ENCODE results near the gene CHID1. TPM values are rescaled to one million over a fixed set of nuclear protein-coding genes. Genes with fewer than 3 reads are reported as not detected.

CHID1 gene
- total and polyA plus RNA-seq, 2 donors (not counting 1 experiment from before 2014, with no cell fraction given) = 31.0 to 68.1 TPM

DNA sequence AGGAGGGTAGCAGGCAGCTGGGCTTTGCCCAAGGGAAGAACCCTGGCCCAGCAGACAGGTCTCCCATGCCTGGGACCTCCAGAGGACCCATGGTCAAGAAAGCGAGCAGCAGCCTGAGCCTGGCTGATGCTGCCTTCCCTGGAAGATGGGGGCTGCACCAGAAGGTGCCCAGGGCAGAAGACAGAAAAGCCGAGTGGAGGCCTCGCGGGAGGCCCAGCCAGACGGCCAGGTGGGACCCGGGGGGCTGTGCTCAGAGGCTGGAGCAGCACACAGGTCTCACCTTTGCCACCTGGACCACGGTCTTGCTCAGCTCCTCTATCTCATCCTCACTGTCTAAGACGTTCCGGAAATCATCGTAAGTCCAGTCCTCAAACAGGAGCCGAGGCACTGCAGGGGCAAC, 10.9 kb downstream of the CHID1 start:
- peaks cover 13% of the 10 kb centered on the region for H4K20me1 ChIP-seq (ENCODE audit: control insufficient read depth, insufficient read depth, low read length, poor library complexity, severe bottlenecking)
- Mint-ChIP-seq H3K4me1 (no peaks in the 10 kb centered on the region), H3K4me3 (no peak overlapping the region), H3K27me3 (no peaks in the 10 kb centered on the region), H3K9me3 (ENCODE audit: insufficient read depth) (no peaks in the 10 kb centered on the region), H3K27ac (no peak overlapping the region)
- H3K79me2 ChIP-seq (ENCODE audit: control insufficient read depth, insufficient read depth, low read length) = peaks cover 13% of the 10 kb centered on the region
- ChIA-PET CTCF (no interaction called here), POLR2A (no interaction called here)
- no peak for TF ChIP-seq EZH2 (IDR thresholded peaks at IDR 0.05; ENCODE audit: borderline replicate concordance, insufficient read depth, low read depth, low read length, poor library complexity, severe bottlenecking)
- TF ChIP-seq, protein P1, sequence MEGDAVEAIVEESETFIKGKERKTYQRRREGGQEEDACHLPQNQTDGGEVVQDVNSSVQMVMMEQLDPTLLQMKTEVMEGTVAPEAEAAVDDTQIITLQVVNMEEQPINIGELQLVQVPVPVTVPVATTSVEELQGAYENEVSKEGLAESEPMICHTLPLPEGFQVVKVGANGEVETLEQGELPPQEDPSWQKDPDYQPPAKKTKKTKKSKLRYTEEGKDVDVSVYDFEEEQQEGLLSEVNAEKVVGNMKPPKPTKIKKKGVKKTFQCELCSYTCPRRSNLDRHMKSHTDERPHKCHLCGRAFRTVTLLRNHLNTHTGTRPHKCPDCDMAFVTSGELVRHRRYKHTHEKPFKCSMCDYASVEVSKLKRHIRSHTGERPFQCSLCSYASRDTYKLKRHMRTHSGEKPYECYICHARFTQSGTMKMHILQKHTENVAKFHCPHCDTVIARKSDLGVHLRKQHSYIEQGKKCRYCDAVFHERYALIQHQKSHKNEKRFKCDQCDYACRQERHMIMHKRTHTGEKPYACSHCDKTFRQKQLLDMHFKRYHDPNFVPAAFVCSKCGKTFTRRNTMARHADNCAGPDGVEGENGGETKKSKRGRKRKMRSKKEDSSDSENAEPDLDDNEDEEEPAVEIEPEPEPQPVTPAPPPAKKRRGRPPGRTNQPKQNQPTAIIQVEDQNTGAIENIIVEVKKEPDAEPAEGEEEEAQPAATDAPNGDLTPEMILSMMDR (IDR thresholded peaks at IDR 0.05) = no peak
- intact Hi-C loops (cut with micrococcal nuclease) = no loop called here
- H3K4me3 ChIP-seq (ENCODE audit: control extremely low read depth in 1 of 5, extremely low read depth in 1 of 5, insufficient read depth in 1 of 5, low read depth in 2 of 5, low read length in 4 of 5) = no peak overlapping the region
- no peaks in the 10 kb centered on the region for H3K9me3 ChIP-seq (ENCODE audit: control extremely low read depth in 1 of 3, control insufficient read depth in 2 of 3, insufficient read depth in 1 of 3, low read length in 2 of 3)
- no peak overlapping the region for H3K27ac ChIP-seq (ENCODE audit: low read length in 2 of 2)
- H3K4me1 ChIP-seq (ENCODE audit: control insufficient read depth in 2 of 2, insufficient read depth in 2 of 2, low read length in 2 of 2) = no peaks in the 10 kb centered on the region
- no peak overlapping the region for H3K4me2 ChIP-seq (replicated peaks; ENCODE audit: low read depth, low read length, poor library complexity, severe bottlenecking)
- H3K9ac ChIP-seq (ENCODE audit: low read length) = no peak overlapping the region
- no peaks in the 10 kb centered on the region for H3K27me3 ChIP-seq (replicated peaks in 1 of 4; ENCODE audit: control extremely low read depth in 1 of 4, control insufficient read depth in 3 of 4, insufficient read depth in 4 of 4, low read length in 3 of 4)
- ATAC-seq (ENCODE audit: low read depth) (no peak), DNase-seq (no peak)
- WGBS (ENCODE audit: insufficient coverage) = 94% methylated on average over 11 of the region's 11 CpGs
- no peak overlapping the region for H2AFZ ChIP-seq (ENCODE audit: insufficient read depth, low read depth, low read length, poor library complexity, severe bottlenecking)
- peaks cover 0 to 60% of the 10 kb centered on the region in 2 experiments for H3K36me3 ChIP-seq (replicated peaks in 1 of 2; ENCODE audit: control extremely low read depth in 1 of 2, control insufficient read depth in 1 of 2, extremely low read depth in 1 of 2, insufficient read depth in 2 of 2, low read length in 1 of 2)

GRCh38 chr11:898540-899190, 11.9 kb downstream of the CHID1 start:
- peaks cover 2% of the 10 kb centered on the region for H3K79me2 ChIP-seq (ENCODE audit: control insufficient read depth, insufficient read depth, low read length)
- no peak for ATAC-seq (ENCODE audit: low read depth)
- Mint-ChIP-seq H3K4me1 (no peaks in the 10 kb centered on the region), H3K9me3 (ENCODE audit: insufficient read depth) (no peaks in the 10 kb centered on the region), H3K27me3 (no peaks in the 10 kb centered on the region), H3K27ac (no peak overlapping the region), H3K4me3 (no peak overlapping the region)
- peaks cover 0 to 49% of the 10 kb centered on the region in 2 experiments for H3K36me3 ChIP-seq (replicated peaks in 1 of 2; ENCODE audit: control extremely low read depth in 1 of 2, control insufficient read depth in 1 of 2, extremely low read depth in 1 of 2, insufficient read depth in 2 of 2, low read length in 1 of 2)
- WGBS (ENCODE audit: insufficient coverage) = 96% methylated on average over 19 of the region's 22 CpGs
- H3K27ac ChIP-seq (ENCODE audit: low read length in 2 of 2) = no peak overlapping the region
- H3K9me3 ChIP-seq (ENCODE audit: control extremely low read depth in 1 of 3, control insufficient read depth in 2 of 3, insufficient read depth in 1 of 3, low read length in 2 of 3) = no peaks in the 10 kb centered on the region
- H2AFZ ChIP-seq (ENCODE audit: insufficient read depth, low read depth, low read length, poor library complexity, severe bottlenecking) = no peak overlapping the region
- DNase-seq = no peak
- no peaks in the 10 kb centered on the region for H3K27me3 ChIP-seq (replicated peaks in 1 of 4; ENCODE audit: control extremely low read depth in 1 of 4, control insufficient read depth in 3 of 4, insufficient read depth in 4 of 4, low read length in 3 of 4)
- POLR2A ChIA-PET = no interaction called here
- H3K9ac ChIP-seq (ENCODE audit: low read length) = no peak overlapping the region
- H4K20me1 ChIP-seq (ENCODE audit: control insufficient read depth, insufficient read depth, low read length, poor library complexity, severe bottlenecking) = peaks cover 2% of the 10 kb centered on the region
- no peaks in the 10 kb centered on the region for H3K4me1 ChIP-seq (ENCODE audit: control insufficient read depth in 2 of 2, insufficient read depth in 2 of 2, low read length in 2 of 2)
- intact Hi-C loops (cut with micrococcal nuclease) = no loop called here
- TF ChIP-seq EZH2 (IDR thresholded peaks at IDR 0.05; ENCODE audit: borderline replicate concordance, insufficient read depth, low read depth, low read length, poor library complexity, severe bottlenecking) = no peak
- TF ChIP-seq, protein P1 (IDR thresholded peaks at IDR 0.05) = no peak
- CTCF ChIA-PET = interaction anchor here (1.2 kb wide), 1 partner anchor 50 kb away, joined by 3 read pairs; no protein-coding TSS in a partner anchor
- H3K4me2 ChIP-seq (replicated peaks; ENCODE audit: low read depth, low read length, poor library complexity, severe bottlenecking) = no peak overlapping the region
- no peak overlapping the region for H3K4me3 ChIP-seq (ENCODE audit: control extremely low read depth in 1 of 5, extremely low read depth in 1 of 5, insufficient read depth in 1 of 5, low read depth in 2 of 5, low read length in 4 of 5)
